GM12872 (cell line): Measurements from ENCODE around the gene FGFR1OP2.

Experiments used
- TF ChIP-seq, protein P1 (sequence below): IDR thresholded peaks from 3 replicates; pipeline ENCODE4 v1.5.1; 2011; ENCODE audit warnings: low read depth, mild to moderate bottlenecking, low read length, moderate library complexity; ENCODE audit not compliant: insufficient read depth

The FGFR1OP2 gene

DNA sequence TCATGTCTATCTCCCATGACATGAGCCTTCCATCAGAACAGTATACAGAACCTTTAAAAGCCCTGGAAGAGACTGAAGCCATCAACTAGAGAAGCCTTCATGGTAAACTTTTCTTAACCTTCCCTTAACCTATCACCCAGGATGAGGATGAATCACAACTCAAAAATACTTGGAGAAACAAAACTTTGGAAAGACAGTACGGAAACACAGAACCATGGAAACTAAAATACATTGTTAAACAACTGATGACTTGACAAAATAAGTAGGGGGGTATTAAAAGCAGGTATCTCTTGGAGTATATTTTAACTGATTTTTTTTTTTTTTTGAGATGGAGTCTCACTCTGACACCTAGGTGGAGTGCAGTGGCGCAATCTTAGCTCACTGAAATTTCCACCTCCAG lies 67.2 kb downstream of the FGFR1OP2 start:
- TF ChIP-seq, protein P1, sequence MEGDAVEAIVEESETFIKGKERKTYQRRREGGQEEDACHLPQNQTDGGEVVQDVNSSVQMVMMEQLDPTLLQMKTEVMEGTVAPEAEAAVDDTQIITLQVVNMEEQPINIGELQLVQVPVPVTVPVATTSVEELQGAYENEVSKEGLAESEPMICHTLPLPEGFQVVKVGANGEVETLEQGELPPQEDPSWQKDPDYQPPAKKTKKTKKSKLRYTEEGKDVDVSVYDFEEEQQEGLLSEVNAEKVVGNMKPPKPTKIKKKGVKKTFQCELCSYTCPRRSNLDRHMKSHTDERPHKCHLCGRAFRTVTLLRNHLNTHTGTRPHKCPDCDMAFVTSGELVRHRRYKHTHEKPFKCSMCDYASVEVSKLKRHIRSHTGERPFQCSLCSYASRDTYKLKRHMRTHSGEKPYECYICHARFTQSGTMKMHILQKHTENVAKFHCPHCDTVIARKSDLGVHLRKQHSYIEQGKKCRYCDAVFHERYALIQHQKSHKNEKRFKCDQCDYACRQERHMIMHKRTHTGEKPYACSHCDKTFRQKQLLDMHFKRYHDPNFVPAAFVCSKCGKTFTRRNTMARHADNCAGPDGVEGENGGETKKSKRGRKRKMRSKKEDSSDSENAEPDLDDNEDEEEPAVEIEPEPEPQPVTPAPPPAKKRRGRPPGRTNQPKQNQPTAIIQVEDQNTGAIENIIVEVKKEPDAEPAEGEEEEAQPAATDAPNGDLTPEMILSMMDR = no peak

DNA sequence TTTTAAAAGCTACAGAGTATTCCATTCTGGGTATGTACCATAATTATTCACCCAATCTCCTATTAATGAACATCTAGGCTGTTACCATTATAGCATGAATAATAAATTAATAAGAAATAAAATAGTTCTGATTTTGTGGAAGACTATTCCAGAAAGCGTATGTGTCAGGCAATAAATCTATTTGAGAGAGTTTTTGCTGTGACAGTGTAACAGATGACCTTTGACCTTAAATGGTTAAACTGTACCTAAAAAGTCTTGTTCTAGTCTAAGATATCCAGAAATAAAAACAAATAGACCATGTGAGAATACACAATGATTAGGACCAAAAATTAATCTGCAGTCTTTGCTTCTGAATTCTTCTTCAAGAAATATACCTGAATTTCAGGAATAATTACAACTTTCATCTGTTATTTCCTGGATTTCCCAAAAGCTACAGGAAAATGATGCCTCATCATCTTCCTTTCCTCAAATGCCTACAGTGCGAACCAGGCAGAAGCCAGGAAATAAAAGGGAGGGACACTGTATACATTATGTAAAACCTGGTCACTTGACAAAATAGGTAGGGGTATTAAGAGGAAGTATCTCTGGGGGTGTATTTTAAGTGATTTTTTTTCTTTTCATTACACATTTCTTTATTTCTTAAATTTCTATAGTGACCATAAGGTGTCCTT lies 68.7 kb downstream of the FGFR1OP2 start:
- TF ChIP-seq, protein P1 = no peak

DNA sequence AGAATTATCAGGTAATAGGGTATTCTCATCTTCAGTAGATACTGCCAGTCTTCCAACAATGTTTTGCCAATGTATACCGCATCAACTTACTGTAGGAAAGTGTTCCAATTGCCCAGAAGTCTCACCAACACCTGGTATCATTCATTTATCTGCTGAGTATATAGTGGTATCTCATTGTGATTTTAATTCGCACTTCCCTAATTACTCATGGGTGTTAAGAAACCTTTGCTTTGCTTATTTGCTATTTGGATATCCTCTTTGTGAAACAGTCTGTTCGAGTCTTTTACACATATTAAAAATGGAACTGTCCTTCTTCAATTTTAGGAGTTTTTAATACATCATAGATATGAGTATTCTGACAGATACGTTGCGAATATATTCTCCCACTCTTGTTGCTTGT lies 69.8 kb downstream of the FGFR1OP2 start:
- TF ChIP-seq, protein P1 = no peak

DNA sequence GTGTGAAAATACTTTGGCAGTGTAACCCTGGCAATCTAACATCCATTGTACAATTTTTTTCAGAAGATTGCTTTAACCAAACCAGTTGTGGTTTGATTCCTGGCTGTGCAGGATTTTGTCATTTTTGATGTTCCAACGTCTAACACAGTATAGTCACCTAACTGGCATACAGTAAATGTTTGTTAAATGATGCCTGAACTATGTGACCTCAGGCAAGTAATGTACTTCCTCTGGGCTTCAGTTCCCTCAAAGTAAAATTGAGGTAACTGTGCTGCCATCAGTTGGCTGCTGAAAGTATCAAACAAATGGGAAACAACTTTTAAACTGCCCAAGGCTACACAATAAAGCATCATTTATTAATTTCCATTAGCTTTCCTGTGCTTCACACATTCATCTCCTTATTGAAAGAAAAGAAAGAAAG lies 71.6 kb downstream of the FGFR1OP2 start:
- TF ChIP-seq, protein P1 = no peak

DNA sequence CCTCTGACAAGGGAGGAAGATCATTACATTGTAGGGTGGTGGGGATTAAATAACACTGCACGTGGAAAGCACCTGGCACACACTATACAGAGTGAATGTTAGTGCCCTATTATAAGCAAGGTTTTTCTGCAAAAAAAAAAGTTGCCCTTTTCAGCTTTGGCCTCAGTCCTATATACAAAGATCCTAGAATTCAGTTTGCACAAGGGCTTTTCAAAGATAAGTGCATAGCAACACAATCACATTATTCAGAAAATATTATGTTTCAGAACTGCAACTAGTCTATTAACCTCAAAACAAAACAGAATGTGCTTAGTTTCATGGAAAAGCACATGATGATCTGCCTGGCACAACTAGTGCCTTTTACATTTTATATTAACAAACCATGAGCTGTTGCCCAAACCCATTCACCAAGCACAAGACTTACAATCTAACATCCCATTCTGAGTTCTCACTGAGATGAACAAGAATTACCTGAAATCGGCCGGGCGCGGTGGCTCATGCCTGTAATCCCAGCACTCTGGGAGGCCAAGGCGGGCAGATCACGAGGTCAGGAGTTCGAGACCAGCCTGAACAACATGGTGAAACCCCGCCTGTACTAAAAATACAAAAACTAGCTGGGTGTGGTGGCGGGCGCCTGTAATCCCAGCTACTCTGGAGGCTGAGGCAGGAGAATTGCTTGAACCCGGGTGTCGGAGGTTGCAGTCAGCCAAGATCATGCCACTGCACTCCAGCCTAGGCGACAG lies 74.1 kb downstream of the FGFR1OP2 start:
- TF ChIP-seq, protein P1 = no peak

DNA sequence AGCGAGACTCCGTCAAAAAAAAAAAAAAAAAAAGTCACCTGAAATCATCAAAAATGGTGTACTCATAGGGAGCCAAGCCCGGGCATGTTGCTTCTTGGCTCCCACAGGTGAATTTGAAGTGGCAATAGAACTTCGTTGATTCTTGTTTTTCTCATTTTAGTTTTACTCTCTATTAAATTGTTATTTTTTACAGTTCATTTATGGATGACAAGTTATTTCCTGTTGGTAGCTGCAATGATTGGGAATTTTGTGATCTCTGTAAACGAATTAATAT lies 74.6 kb downstream of the FGFR1OP2 start:
- TF ChIP-seq, protein P1 = no peak

DNA sequence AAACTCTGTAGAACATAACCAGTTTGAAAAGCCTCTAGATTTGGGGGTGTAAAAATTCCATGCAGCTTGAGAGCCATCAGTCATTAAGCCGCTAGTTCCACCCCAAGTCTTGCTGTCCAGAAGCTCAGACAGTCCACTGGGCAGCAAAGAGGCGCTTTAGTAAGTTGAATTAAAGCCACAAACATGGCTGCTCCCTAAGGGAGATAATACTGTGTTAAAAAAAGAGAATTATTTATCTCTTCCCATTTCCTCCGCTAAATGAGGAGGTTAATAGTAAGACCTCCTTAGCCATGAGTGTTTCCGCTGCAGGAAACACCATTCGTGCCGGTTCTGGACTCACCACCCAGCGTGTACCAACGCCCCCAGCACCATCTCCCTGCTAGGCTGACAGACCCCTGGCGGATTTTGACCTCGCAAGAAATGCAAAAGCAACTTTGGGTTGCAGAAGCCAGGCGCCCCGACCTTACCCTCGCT lies 75.4 kb downstream of the FGFR1OP2 start:
- TF ChIP-seq, protein P1 = no peak
